ENCODE results near the gene ENTPD8.

The ENTPD8 gene

DNA sequence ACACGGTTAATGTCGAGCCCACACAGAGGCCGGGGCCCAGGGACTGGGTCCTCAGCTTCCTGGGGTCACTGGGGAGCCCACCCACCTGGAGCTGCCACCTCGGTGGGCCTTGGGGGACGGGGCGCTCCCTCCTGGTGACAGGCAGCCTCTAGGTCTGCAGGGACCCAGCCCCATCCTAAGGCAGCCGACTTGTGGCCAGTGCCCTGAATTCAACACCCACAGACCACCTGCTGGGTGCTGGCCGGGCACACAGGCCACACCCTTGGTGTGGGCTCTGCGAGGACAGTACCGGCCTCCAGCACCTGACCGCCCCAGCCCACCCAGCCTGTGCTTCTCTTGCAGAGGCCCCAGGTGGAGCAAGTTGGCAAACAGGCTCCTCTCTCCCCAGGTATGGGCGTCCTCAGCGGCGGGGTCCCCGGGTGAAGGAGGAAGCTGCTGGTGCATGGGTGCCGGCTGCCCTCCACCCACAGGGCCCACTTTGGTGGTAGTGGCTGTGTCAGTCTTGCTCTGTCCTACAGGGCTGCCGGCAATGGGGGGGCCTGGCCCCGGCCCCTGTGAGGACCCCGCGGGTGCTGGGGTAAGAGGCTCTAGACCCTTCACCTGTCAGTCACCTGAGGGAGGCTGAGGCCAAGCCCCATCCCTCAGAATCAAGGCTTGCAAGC, 8.3 kb downstream of the ENTPD8 start:
- TF ChIP-seq, protein P1, sequence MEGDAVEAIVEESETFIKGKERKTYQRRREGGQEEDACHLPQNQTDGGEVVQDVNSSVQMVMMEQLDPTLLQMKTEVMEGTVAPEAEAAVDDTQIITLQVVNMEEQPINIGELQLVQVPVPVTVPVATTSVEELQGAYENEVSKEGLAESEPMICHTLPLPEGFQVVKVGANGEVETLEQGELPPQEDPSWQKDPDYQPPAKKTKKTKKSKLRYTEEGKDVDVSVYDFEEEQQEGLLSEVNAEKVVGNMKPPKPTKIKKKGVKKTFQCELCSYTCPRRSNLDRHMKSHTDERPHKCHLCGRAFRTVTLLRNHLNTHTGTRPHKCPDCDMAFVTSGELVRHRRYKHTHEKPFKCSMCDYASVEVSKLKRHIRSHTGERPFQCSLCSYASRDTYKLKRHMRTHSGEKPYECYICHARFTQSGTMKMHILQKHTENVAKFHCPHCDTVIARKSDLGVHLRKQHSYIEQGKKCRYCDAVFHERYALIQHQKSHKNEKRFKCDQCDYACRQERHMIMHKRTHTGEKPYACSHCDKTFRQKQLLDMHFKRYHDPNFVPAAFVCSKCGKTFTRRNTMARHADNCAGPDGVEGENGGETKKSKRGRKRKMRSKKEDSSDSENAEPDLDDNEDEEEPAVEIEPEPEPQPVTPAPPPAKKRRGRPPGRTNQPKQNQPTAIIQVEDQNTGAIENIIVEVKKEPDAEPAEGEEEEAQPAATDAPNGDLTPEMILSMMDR (IDR thresholded peaks at IDR 0.05; ENCODE audit: extremely low read depth, missing control alignments), result no peak
- DNase-seq (ENCODE audit: low spot score), result no peak

DNA sequence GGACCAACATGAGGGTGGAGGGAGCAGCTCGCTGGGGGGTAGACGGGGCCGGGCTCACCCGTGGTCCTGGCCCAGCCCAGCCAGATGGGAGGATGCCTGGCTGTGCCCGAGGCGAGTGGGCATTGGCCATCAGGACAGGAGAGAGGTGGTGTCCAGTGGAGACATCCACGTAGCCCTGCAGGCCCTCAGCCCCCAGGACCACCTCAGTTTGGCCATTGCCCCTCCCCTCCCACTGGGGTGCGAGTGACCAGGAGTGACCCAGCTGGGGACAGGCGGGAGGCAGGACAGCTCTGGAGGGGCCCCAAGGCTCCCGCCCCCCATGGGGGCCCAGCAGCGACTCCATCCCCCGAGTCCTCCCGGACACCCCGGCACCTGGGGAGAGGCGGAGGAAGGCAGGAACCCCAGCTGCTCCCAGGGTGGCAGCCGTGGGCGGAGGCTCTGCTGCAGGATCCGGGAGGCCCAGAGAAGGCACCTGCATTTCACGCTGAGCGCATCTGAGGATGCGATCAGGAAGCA, 9.7 kb downstream of the ENTPD8 start:
- TF ChIP-seq, protein P1 (IDR thresholded peaks at IDR 0.05; ENCODE audit: extremely low read depth, missing control alignments), result no peak
- no peak for DNase-seq (ENCODE audit: low spot score)

DNA sequence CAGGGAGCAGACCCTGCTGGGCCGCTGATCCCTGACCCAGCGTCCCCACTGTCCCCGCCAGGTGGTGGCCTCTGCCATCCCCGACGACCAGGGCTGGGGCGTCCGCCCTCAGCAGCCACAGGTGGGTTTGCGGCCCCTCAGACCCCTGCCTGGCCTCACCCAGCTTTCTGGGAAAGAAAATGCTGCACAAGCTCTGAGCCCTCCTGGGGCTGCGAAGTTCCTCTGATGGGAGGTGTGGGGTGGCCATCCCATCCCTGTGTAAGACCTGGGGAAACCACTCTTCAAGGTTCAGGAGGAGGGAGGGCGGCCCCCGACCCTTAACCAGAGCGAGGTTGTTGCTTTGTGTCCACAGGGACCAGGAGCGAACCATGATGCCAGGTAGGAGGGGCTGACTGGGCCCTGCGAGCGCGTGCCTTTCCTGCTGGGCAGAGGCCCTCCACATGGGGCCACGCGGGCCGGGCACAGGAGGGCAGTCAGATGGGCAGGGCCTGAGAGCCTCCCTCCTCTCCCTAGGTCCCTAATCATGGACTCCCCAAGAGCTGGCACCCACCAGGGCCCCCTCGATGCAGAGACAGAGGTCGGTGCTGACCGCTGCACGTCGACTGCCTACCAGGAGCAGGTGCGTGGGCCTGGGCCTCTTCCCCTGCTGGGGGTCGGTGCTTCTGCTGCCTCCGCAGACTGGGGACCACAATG, 10.3 kb downstream of the ENTPD8 start:
- TF ChIP-seq, protein P1 (IDR thresholded peaks at IDR 0.05; ENCODE audit: extremely low read depth, missing control alignments), result no peak
- no peak for DNase-seq (ENCODE audit: low spot score)

DNA sequence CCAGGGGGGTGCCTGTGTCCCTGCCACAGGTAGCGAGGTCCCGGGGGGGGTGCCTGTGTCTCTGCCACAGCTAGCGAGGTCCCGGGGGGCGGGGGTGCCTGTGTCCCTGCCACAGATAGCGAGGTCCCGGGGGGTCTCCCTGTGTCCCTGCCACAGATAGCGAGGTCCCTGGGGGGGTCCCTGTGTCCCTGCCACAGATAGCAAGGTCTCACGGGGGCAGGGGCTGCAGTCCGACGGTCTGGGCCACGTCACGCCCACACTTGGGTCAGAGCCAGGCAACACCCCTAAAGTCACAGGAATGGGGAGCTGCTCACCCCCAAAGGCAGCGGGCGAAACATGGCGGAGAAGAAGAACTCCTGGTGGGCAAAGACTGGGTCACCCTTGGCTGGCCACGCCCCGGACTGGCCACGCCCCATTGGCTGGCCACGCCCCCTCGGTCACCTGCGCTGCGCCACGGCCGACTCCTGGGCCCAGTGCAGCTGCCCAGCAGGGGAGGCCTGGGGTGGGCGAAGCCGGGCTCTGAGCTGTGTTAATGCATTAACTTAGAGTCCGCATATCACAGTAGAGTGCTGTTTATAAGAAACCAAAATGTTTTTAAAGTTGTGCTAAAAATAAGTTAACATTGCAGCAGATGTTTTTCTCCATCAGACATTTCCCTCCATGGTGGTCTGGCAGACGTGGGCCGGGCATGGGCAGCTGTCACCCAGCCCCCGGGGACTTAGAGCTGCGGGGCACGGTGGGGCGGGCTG, 11.0 kb downstream of the ENTPD8 start:
- DNase-seq (ENCODE audit: low spot score), result peak; percentile 81

DNA sequence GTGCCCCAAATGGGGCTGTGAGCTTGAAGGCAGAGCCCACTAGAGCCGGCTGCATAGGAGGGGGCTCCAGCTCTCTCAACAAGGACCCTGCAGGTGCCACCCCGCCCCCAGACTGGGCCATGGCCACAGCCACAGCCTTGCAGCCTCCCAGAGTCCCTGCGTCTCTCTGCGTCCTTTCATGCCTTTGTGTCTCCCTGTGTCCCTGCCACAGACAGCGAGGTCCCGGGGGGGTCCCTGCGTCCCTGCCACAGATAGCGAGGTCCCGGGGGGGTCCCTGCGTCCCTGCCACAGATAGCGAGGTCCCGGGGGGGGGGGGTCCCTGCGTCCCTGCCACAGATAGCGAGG, 11.6 kb downstream of the ENTPD8 start:
- TF ChIP-seq, protein P1 (IDR thresholded peaks at IDR 0.05; ENCODE audit: extremely low read depth, missing control alignments), result no peak
- DNase-seq (ENCODE audit: low spot score), result no peak

More for the DNA sequence above, 11.0 kb downstream of the ENTPD8 start:
- TF ChIP-seq, protein P1 (IDR thresholded peaks at IDR 0.05; ENCODE audit: extremely low read depth, missing control alignments), result no peak

DNA sequence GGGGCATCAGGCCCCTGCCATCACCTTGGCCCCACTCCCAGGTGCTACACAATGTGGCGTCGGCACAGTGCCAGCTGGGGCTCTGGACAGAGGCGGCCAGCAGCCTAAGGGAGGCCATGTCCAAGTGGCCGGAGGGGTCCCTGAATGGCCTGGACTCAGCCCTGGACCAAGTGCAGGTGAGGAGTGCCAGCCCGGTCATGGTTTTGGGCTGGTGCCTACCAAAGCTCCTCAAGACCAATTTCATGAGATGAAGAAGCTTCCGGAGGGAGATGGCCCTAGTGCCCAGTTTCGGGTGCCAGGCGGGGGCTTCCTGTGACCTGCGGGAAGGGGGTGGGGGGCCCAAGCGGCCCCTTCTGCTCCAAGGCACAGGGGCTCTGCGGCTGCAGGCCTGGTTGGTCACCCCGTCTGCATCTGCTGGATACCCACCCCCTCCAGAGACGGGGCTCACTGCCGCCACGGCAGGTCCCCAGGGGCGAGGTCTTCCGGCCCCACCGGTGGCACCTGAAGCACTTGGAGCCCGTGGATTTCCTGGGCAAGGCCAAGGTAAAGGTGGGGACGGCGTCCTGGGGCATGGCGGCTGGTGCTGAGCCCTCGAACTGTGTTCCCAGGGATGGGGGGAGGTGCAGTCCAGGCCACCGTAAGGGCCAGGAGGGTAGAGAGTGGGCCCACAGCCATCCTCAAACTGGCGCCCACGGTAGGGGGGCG, 12.2 kb downstream of the ENTPD8 start:
- TF ChIP-seq, protein P1 (IDR thresholded peaks at IDR 0.05; ENCODE audit: extremely low read depth, missing control alignments), result no peak
- DNase-seq (ENCODE audit: low spot score), result no peak

Measured in GM20000 (cell line).